Smooth muscle cell (in vitro differentiated cells): ENCODE measurements around the gene NOL9. TPM values are rescaled to one million over a fixed set of nuclear protein-coding genes. Genes with fewer than 3 reads are reported as not detected.

Experiments used
- DNase-seq: peaks from one replicate; lab custom pipeline; 2025; ENCODE audit not compliant: unreplicated experiment; lab: John Stamatoyannopoulos, UW
- H2AFZ ChIP-seq: fragments of 200-600 bp; sonication (generic); 2 replicates; pipeline ENCODE4 v1.6.0; 2016; ENCODE audit warnings: antibody characterized with exemption, low read depth, mild to moderate bottlenecking
- H3F3A ChIP-seq: fragments of 200-600 bp; sonication (generic); 2 replicates; pipeline ENCODE4 v1.6.0; 2017; ENCODE audit warnings: antibody characterized with exemption, low read depth
- H3K27ac ChIP-seq: fragments of 200-600 bp; sonication (generic); 2 replicates; pipeline ENCODE4 v1.5.1; 2016; ENCODE audit warnings: low read depth, mild to moderate bottlenecking
- H3K27me3 ChIP-seq: fragments of 200-600 bp; sonication (generic); 2 replicates; pipeline ENCODE4 v1.6.1; 2016; ENCODE audit warnings: low read depth, mild to moderate bottlenecking
- H3K36me3 ChIP-seq: fragments of 200-600 bp; sonication (generic); 2 replicates; pipeline ENCODE4 v1.5.1; 2016; ENCODE audit warnings: low read depth
- H3K4me1 ChIP-seq: fragments of 200-600 bp; sonication (generic); 2 replicates; pipeline ENCODE4 v1.5.1; 2016; ENCODE audit warnings: low read depth
- H3K4me2 ChIP-seq: fragments of 200-600 bp; sonication (generic); 2 replicates; pipeline ENCODE4 v1.6.0; 2016; ENCODE audit warnings: mild to moderate bottlenecking
- H3K4me3 ChIP-seq: fragments of 200-600 bp; sonication (generic); 2 replicates; pipeline ENCODE4 v1.5.1; 2016; ENCODE audit warnings: mild to moderate bottlenecking
- H3K79me2 ChIP-seq: fragments of 200-600 bp; sonication (generic); 2 replicates; pipeline ENCODE4 v1.6.0; 2016; ENCODE audit warnings: low read depth, mild to moderate bottlenecking
- H3K9ac ChIP-seq: fragments of 200-600 bp; sonication (generic); 2 replicates; pipeline ENCODE4 v1.6.0; 2016; ENCODE audit warnings: low read depth
- H3K9me3 ChIP-seq: fragments of 200-600 bp; sonication (generic); replicated peaks from 2 replicates; pipeline ENCODE4 v1.5.1; 2016; ENCODE audit warnings: low read depth
- H4K20me1 ChIP-seq: fragments of 200-600 bp; sonication (generic); 2 replicates; pipeline ENCODE4 v1.6.0; 2016; ENCODE audit warnings: low read depth
- WGBS: methylation state at CpG from one replicate; pipeline ENCODE4 v1.1.7; 2016; ENCODE audit warnings: low lambda C conversion rate; 5-methylcytosine and 5-hydroxymethylcytosine counted together
- polyA plus RNA-seq: library from polyadenylated mRNA; unstranded; fragments of >200 nt; fragmentation: Nextera tagmentation; extraction: Ambion mirVana; gene quantifications from 2 replicates; pipeline ENCODE4 v1.2.1, GENCODE V29; 2016
- total RNA-seq: library from RNA; depleted of rRNA; stranded (reverse); fragments of >200 nt; gene quantifications from 2 replicates; pipeline ENCODE4 v1.2.3, GENCODE V29; 2014
- TF ChIP-seq, protein P1 (sequence below): fragments of 200-600 bp; sonication (generic); IDR thresholded peaks from 2 replicates; pipeline ENCODE4 v1.5.1; 2017; ENCODE audit warnings: borderline replicate concordance, mild to moderate bottlenecking, antibody characterized with exemption; ENCODE audit not compliant: insufficient read depth, poor library complexity, severe bottlenecking

Gene NOL9
- total and polyA plus RNA-seq, 2 experiments from 2014 or later: 8.1 to 12.0 TPM

DNA sequence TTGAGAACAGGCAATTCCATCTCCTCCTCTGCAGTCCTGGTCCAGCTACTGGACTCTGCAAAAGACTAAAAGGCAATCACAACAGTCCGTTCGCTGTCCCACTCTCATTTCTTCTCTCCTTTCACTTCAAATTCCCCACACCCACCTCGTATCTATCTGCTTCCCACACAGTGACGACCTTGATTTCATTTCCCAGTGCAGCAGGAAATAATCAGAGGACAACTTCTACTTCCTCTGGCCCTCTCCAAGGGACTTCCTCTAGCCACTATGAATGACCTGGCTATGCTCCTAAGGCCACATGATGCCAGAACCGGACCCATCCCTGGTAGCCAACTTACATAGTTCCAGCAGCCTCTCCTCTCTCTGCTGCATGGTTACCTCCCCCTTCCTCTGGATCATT lies 8.0 kb downstream of the NOL9 start:
- Histone ChIP-seq H3K27me3 (no peaks in the 10 kb centered on the region), H3K4me2 (no peak overlapping the region), H3K4me3 (no peak overlapping the region), H2AFZ (no peak overlapping the region), H3K36me3 (peaks cover 9% of the 10 kb centered on the region), H4K20me1 (no peaks in the 10 kb centered on the region), H3K27ac (no peak overlapping the region), H3K9me3 (no peaks in the 10 kb centered on the region), H3K4me1 (no peaks in the 10 kb centered on the region), H3K79me2 (peaks cover 3% of the 10 kb centered on the region), H3F3A (no peaks in the 10 kb centered on the region), H3K9ac (no peak overlapping the region)
- 97% methylated on average over 5 of the region's 5 CpGs for WGBS
- no peak for DNase-seq
- TF ChIP-seq, protein P1, sequence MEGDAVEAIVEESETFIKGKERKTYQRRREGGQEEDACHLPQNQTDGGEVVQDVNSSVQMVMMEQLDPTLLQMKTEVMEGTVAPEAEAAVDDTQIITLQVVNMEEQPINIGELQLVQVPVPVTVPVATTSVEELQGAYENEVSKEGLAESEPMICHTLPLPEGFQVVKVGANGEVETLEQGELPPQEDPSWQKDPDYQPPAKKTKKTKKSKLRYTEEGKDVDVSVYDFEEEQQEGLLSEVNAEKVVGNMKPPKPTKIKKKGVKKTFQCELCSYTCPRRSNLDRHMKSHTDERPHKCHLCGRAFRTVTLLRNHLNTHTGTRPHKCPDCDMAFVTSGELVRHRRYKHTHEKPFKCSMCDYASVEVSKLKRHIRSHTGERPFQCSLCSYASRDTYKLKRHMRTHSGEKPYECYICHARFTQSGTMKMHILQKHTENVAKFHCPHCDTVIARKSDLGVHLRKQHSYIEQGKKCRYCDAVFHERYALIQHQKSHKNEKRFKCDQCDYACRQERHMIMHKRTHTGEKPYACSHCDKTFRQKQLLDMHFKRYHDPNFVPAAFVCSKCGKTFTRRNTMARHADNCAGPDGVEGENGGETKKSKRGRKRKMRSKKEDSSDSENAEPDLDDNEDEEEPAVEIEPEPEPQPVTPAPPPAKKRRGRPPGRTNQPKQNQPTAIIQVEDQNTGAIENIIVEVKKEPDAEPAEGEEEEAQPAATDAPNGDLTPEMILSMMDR: no peak

DNA sequence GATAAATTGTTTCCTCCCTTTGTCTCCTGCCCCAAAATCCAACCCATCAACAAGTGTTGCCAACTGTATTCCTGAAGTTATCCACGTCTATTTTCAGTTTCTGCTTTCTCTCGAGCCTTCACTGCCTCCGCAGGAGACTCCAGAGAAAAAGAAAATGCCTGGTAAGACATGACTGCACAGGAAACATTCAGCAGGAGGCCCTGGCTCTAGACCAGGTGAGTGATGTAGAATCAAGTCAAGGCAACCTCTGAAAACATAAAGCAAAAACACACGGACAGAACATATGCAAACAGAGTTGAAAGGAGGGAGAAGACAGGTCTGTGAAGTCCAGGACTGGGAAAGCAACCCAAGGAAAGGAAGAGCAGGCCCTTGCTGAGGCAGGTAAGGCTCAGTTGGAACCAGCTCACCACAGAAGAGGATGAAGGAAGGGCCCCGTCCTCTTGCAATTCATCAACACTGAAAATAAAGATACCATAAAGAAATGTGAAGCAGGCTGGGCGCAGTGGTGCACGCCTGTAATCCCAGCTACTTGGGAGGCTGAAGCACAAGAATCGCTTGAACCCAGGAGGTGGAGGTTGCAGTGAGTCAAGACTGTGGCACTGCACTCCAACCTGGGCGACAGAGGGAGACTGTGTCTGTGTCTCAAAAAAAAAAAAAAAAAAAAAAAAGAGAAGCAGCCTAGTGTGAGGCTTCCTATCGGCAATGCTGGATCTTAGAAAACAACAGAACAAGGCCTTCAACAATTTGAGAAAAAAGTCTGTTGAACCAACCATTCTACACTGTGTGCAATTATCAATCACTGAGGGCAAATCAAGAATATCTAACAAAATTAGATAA lies 8.8 kb downstream of the NOL9 start:
- Histone ChIP-seq H3K79me2 (no peaks in the 10 kb centered on the region), H3F3A (no peaks in the 10 kb centered on the region), H3K4me1 (no peaks in the 10 kb centered on the region), H2AFZ (no peak overlapping the region), H3K27me3 (no peaks in the 10 kb centered on the region), H3K36me3 (peaks cover 9% of the 10 kb centered on the region), H3K4me3 (no peak overlapping the region), H3K4me2 (no peak overlapping the region), H4K20me1 (no peaks in the 10 kb centered on the region), H3K9me3 (no peaks in the 10 kb centered on the region), H3K27ac (no peak overlapping the region), H3K9ac (no peak overlapping the region)
- WGBS: 76% methylated on average over 10 of the region's 10 CpGs
- TF ChIP-seq, protein P1: no peak
- no peak for DNase-seq

DNA sequence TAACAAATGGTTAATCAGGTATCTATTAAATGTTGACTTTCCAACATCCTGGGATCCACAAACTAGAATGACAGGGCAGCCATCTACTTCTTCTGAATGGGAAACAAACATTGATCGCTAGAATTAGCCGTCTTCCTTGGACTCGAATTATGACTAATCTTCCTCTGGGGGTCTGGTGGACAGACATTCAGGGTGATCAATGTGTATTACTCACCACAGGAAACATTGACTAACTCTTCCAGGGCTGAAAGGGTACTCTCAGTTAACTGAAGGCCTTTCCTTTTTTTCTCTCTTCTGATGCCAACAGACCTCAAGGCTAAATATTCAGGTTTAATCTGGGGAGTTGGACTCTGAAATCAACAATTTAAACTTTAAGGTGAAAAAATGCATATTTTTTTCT lies 9.5 kb downstream of the NOL9 start:
- no peaks in the 10 kb centered on the region for H3F3A ChIP-seq
- H3K9me3 ChIP-seq: no peaks in the 10 kb centered on the region
- no peak overlapping the region for H3K4me2 ChIP-seq
- H3K9ac ChIP-seq: no peak overlapping the region
- no peak overlapping the region for H3K4me3 ChIP-seq
- H3K27me3 ChIP-seq: no peaks in the 10 kb centered on the region
- no peaks in the 10 kb centered on the region for H4K20me1 ChIP-seq
- WGBS: 51% methylated on average over 3 of the region's 3 CpGs
- DNase-seq: no peak
- no peaks in the 10 kb centered on the region for H3K79me2 ChIP-seq
- peaks cover 9% of the 10 kb centered on the region for H3K36me3 ChIP-seq
- H2AFZ ChIP-seq: no peak overlapping the region
- TF ChIP-seq, protein P1: no peak
- H3K27ac ChIP-seq: no peak overlapping the region
- no peaks in the 10 kb centered on the region for H3K4me1 ChIP-seq

DNA sequence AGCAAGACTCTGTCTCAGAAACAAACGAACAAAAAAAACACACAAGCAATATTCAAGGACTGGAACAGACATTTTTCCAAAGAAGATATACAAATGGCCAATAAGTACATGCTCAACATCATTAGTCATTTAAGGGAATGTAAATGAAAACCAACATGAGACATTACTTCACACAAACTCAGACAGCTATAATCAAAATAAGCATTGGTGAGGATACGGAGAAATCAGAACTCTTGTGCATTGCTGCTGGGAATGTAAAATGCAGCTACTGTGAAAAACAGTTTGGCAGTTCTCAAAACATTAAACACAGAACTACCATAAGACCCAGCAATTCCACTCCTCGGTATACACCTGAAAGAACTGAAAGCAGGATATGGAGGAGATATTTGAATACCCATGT lies 15.4 kb downstream of the NOL9 start:
- 31% methylated on average over 3 of the region's 3 CpGs for WGBS
- Histone ChIP-seq H3F3A (no peaks in the 10 kb centered on the region), H3K79me2 (no peaks in the 10 kb centered on the region), H3K36me3 (peaks cover 3% of the 10 kb centered on the region), H3K27me3 (no peaks in the 10 kb centered on the region), H2AFZ (no peak overlapping the region), H3K4me2 (peak overlapping the region; percentile 51), H3K9ac (peak overlapping the region; percentile 47), H3K4me3 (no peak overlapping the region), H3K27ac (peak overlapping the region; percentile 88), H3K4me1 (no peaks in the 10 kb centered on the region), H4K20me1 (no peaks in the 10 kb centered on the region), H3K9me3 (no peaks in the 10 kb centered on the region)
- TF ChIP-seq, protein P1: no peak
- DNase-seq: no peak
